Middle frontal gyrus (tissue), 1 donor: ENCODE data around the gene MORN1.
"Not testable (repeated sequence)": the region's sequence is repeated elsewhere in the genome, so short reads cannot be mapped to it uniquely, and the experiment has no call there.

Experiments used
- DNase-seq: peaks from one replicate; pipeline ENCODE4 v3.0.0-alpha.2; 2015; ENCODE audit warnings: low spot score; ENCODE audit errors: extremely low spot score

Gene MORN1

GRCh38 chr1:2391041-2391930 lies at the start of gene MORN1, which contains the start of gene RER1:
Gene MORN1, minus strand, starts transcription at chr1:2391554. Its CDS starts 21 bp downstream, at chr1:2391533.
Gene RER1, plus strand, starts transcription at chr1:2391841. Its CDS starts 3,950 bp downstream, at chr1:2395791.
- DNase-seq = peak; percentile 100

- DNase-seq = not testable (repeated sequence)
Measured at GRCh38 chr1:2440346-2440745, 49.0 kb upstream of the MORN1 start.

GRCh38 chr1:2439369-2439768 lies 48.0 kb upstream of the MORN1 start:
- no peak for DNase-seq

GRCh38 chr1:2438641-2439040 lies 47.3 kb upstream of the MORN1 start:
- DNase-seq = no peak

GRCh38 chr1:2438038-2438437 lies 46.7 kb upstream of the MORN1 start:
- no peak for DNase-seq

- no peak for DNase-seq
Measured at GRCh38 chr1:2437617-2438016, 46.3 kb upstream of the MORN1 start.

- DNase-seq = no peak
Measured at GRCh38 chr1:2436876-2437275, 45.5 kb upstream of the MORN1 start.

GRCh38 chr1:2435746-2436355 lies 44.5 kb upstream of the MORN1 start:
- no peak for DNase-seq

GRCh38 chr1:2435091-2435490 lies 43.7 kb upstream of the MORN1 start:
- no peak for DNase-seq

- no peak for DNase-seq
Measured at GRCh38 chr1:2433936-2434655, 42.7 kb upstream of the MORN1 start.

- DNase-seq = no peak
Measured at GRCh38 chr1:2433196-2433595, 41.8 kb upstream of the MORN1 start.

GRCh38 chr1:2432441-2432844 lies 41.1 kb upstream of the MORN1 start:
- DNase-seq = no peak

GRCh38 chr1:2431518-2431917 lies 40.2 kb upstream of the MORN1 start:
- no peak for DNase-seq

- DNase-seq = no peak
Measured at GRCh38 chr1:2431103-2431502, 39.7 kb upstream of the MORN1 start.

- no peak for DNase-seq
Measured at GRCh38 chr1:2430592-2430973, 39.2 kb upstream of the MORN1 start.

- DNase-seq = no peak
Measured at GRCh38 chr1:2429780-2430591, 38.6 kb upstream of the MORN1 start.

GRCh38 chr1:2428490-2428889 lies 37.1 kb upstream of the MORN1 start:
- DNase-seq = no peak

- no peak for DNase-seq
Measured at GRCh38 chr1:2427976-2428375, 36.6 kb upstream of the MORN1 start.

- DNase-seq = no peak
Measured at GRCh38 chr1:2427051-2427450, 35.7 kb upstream of the MORN1 start.

GRCh38 chr1:2426540-2426939 lies 35.2 kb upstream of the MORN1 start:
- DNase-seq = no peak

- DNase-seq = no peak
Measured at GRCh38 chr1:2425892-2426291, 34.5 kb upstream of the MORN1 start.
